HepG2 (cell line): Measurements from ENCODE around the gene CFAP46. TPM values are rescaled to one million over a fixed set of nuclear protein-coding genes. Genes with fewer than 3 reads are reported as not detected.

ENCODE experiments used
- ATAC-seq: fragments of 200-7000 bp; cut with Tn5 transposase; 3 replicates; pipeline ENCODE4 v1.9.1; 2020; ENCODE audit warnings: mild to moderate bottlenecking, moderate library complexity
- BruUV-seq: library from RNA; stranded (reverse); fragments of 400-500 nt; replicated peaks from 2 replicates; lab custom pipeline; 2021; lab: Mats Ljungman, UMichigan
- CTCF ChIA-PET: fragments of 300-600 bp; formaldehyde crosslinking; extraction: SDS; loops from one replicate; lab custom pipeline; 2021; ENCODE audit warnings: low total read pairs, inconsistent platforms, low intra/inter-chr PET ratio; lab: Yijun Ruan, JAX
- POLR2A ChIA-PET: fragments of 350-600 bp; sonication (Branson Sonifier 250); formaldehyde crosslinking; loops from one replicate; lab custom pipeline; 2020; ENCODE audit warnings: antibody characterized with exemption, inconsistent platforms; lab: Yijun Ruan, JAX
- DNase-seq: peaks from one replicate; pipeline ENCODE4 v3.0.0-alpha.2; 2015; ENCODE audit warnings: low spot score
- FAIRE-seq: peaks from 3 replicates; lab custom pipeline; 2011; peaks lifted over from hg19 to GRCh38; lab: Jason Lieb, UNC
- H2AFZ ChIP-seq: one replicate; pipeline ENCODE4 v1.6.1; 2011; ENCODE audit warnings: low read length, inconsistent platforms
- H3K27ac ChIP-seq: fragments of 300-600 bp; 3 replicates; pipeline ENCODE4 v1.8.0; 2011; ENCODE audit warnings: mixed run types, mild to moderate bottlenecking, mixed read lengths, low read length, inconsistent platforms; ENCODE audit not compliant: insufficient read depth; ENCODE audit errors: extremely low read length
- H3K27me3 ChIP-seq, 2 experiments: fragments of 200-600 bp in 1 of 2; 2 replicates in 1 of 2; 3 replicates in 1 of 2; pipeline versions ENCODE4 v1.6.0 to v1.8.0; 2011; ENCODE audit warnings: low read length in 2 of 2, mild to moderate bottlenecking in 2 of 2, moderate library complexity in 2 of 2, inconsistent platforms in 1 of 2; ENCODE audit not compliant: insufficient read depth in 2 of 2, control insufficient read depth in 1 of 2
- H3K36me3 ChIP-seq, 2 experiments: fragments of 200-600 bp in 1 of 2; replicated peaks in 1 of 2; 2 replicates in 1 of 2; 3 replicates in 1 of 2; pipeline versions ENCODE4 v1.5.1 to v1.8.0; 2011; ENCODE audit warnings: low read length in 2 of 2, inconsistent platforms in 1 of 2; ENCODE audit not compliant: insufficient read depth in 2 of 2, control insufficient read depth in 1 of 2
- H3K4me1 ChIP-seq: 2 replicates; pipeline ENCODE4 v1.5.1; 2012; ENCODE audit warnings: low read length, inconsistent platforms; ENCODE audit not compliant: insufficient read depth
- H3K4me2 ChIP-seq: 2 replicates; pipeline ENCODE4 v1.6.0; 2011; ENCODE audit warnings: low read depth, low read length, inconsistent platforms
- H3K4me3 ChIP-seq, 3 experiments: fragments of 200-600 bp in 1 of 3; sonication (generic), shearing (Covaris generic) in 1 of 3; replicated peaks in 1 of 3; 2 replicates each; pipeline ENCODE4 v1.5.1; 2011 to 2016; ENCODE audit warnings: low read length in 3 of 3, inconsistent platforms in 2 of 3, low read depth in 2 of 3, mild to moderate bottlenecking in 2 of 3, control low read depth in 1 of 3, mixed read lengths in 1 of 3; ENCODE audit not compliant: insufficient read depth in 1 of 3
- H3K79me2 ChIP-seq: one replicate; pipeline ENCODE4 v1.6.1; 2011; ENCODE audit warnings: low read length, inconsistent platforms; ENCODE audit not compliant: insufficient read depth
- H3K9ac ChIP-seq: 2 replicates; pipeline ENCODE4 v1.6.0; 2011; ENCODE audit warnings: mild to moderate bottlenecking, low read depth, low read length, inconsistent platforms; ENCODE audit not compliant: insufficient read depth
- H3K9me3 ChIP-seq: 2 replicates; pipeline ENCODE4 v1.5.1; 2012; ENCODE audit warnings: mild to moderate bottlenecking, low read length
- H4K20me1 ChIP-seq: 2 replicates; pipeline ENCODE4 v1.6.0; 2011; ENCODE audit warnings: inconsistent platforms, mild to moderate bottlenecking, low read length, moderate library complexity; ENCODE audit not compliant: insufficient read depth
- MXD1 ChIP-seq: sonication (generic); formaldehyde crosslinking; IDR thresholded peaks from 2 replicates; pipeline ENCODE4 v1.4.0; 2020; ENCODE audit warnings: mild to moderate bottlenecking, missing genetic modification reagents
- ZMYM3 ChIP-seq: sonication (generic); formaldehyde crosslinking; IDR thresholded peaks from 2 replicates; pipeline ENCODE4 v1.5.1; 2020; ENCODE audit warnings: mild to moderate bottlenecking, missing genetic modification reagents
- WGBS: methylation state at CpG from one replicate; pipeline ENCODE4 v1.1.6; 2017; ENCODE audit warnings: low lambda C conversion rate; 5-methylcytosine and 5-hydroxymethylcytosine counted together
- in situ Hi-C: cut with HindIII; loops from 2 replicates; pipeline ENCODE4 v1.10.0; 2017; ENCODE audit warnings: low pct_unique_long_range_greater_than_20kb; ENCODE audit not compliant: extremely low pct_ligation_motif_present
- intact Hi-C: fragments of 100-400 bp; cut with micrococcal nuclease; formaldehyde crosslinking; loops from one replicate; pipeline ENCODE4 v1.10.0; 2022; ENCODE audit not compliant: unreplicated experiment
- polyA plus RNA-seq, 8 experiments: library from polyadenylated mRNA; depleted of rRNA in 3 of 8; stranded (reverse) in 7 of 8; unstranded in 1 of 8; fragments of >200 nt; fragmentation: Illumina TruSeq in 4 of 8; extraction: Trizol in 4 of 8; gene quantifications; 2 replicates each; pipeline versions ENCODE4 v1.2.1 to v1.2.3, GENCODE V29; 2011 to 2016; ENCODE audit warnings: low read depth in 4 of 8, missing spikeins in 1 of 8, mixed read lengths in 1 of 8; ENCODE audit not compliant: insufficient read depth in 1 of 8
- total RNA-seq, 5 experiments: library from RNA; depleted of rRNA; stranded (reverse); fragments of >200 nt; fragmentation: Illumina TruSeq; extraction: Trizol; gene quantifications; 2 replicates each; pipeline ENCODE4 v1.2.3, GENCODE V29; 2016; ENCODE audit warnings: low read depth in 1 of 5
- TF ChIP-seq, protein P1 (sequence below): sonication (generic); formaldehyde crosslinking; IDR thresholded peaks from 2 replicates; pipeline ENCODE4 v1.4.0; 2020; ENCODE audit warnings: missing genetic modification reagents, borderline replicate concordance

The CFAP46 gene
- total and polyA plus RNA-seq, 2 of the 13 experiments (the other 11 are each of a cell fraction or from before 2014, with no cell fraction given) = 0.24 to 0.84 TPM

DNA sequence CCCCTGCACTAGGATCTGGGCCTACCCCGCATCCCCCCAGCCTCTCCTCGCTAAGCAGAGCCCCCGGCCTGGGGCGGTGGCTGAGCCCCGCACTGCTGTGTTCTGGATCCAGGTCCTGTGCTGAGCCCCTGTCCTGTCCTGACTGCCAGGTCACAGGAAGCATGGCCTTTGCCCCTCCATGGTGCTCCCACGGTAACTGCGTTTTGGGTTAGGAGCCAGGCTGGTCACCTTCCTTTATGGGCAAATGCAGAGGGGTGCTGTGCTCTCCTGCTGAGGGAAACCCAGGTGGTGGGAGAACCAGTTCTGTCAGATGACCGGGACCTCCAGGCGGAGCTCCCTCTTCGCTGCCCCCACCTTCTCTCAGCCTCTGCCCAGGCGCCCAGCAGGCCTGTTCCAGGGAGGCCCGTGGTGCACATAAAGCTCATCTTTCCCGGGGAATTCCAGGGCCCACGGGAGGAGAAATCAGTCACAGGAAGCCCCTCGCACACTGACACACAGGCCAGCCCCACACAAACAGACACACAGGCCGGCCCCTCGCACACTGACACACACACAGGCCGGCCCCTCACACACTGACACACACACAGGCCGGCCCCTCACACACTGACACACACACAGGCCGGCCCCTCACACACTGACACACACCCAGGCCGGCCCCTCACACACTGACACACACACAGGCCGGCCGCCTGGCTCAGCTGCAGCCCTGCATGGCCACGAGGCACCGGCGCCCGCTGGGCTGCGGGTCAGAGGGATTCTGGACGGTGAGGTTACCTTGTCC, 75.6 kb downstream of the CFAP46 start:
- Histone ChIP-seq H2AFZ (no peak overlapping the region), H3K4me1 (peaks cover 12% of the 10 kb centered on the region), H3K9me3 (no peaks in the 10 kb centered on the region), H3K9ac (no peak overlapping the region), H4K20me1 (no peaks in the 10 kb centered on the region), H3K27me3 (peaks cover 5 to 19% of the 10 kb centered on the region in 2 experiments; a peak in 3 of 5 replicates), H3K36me3 (no peaks in the 10 kb centered on the region), H3K79me2 (no peaks in the 10 kb centered on the region), H3K4me2 (no peak overlapping the region), H3K27ac (no peak overlapping the region), H3K4me3 (no peak overlapping the region)
- FAIRE-seq = no peak
- ATAC-seq = no peak
- CTCF ChIA-PET = no interaction called here
- TF ChIP-seq, protein P1, sequence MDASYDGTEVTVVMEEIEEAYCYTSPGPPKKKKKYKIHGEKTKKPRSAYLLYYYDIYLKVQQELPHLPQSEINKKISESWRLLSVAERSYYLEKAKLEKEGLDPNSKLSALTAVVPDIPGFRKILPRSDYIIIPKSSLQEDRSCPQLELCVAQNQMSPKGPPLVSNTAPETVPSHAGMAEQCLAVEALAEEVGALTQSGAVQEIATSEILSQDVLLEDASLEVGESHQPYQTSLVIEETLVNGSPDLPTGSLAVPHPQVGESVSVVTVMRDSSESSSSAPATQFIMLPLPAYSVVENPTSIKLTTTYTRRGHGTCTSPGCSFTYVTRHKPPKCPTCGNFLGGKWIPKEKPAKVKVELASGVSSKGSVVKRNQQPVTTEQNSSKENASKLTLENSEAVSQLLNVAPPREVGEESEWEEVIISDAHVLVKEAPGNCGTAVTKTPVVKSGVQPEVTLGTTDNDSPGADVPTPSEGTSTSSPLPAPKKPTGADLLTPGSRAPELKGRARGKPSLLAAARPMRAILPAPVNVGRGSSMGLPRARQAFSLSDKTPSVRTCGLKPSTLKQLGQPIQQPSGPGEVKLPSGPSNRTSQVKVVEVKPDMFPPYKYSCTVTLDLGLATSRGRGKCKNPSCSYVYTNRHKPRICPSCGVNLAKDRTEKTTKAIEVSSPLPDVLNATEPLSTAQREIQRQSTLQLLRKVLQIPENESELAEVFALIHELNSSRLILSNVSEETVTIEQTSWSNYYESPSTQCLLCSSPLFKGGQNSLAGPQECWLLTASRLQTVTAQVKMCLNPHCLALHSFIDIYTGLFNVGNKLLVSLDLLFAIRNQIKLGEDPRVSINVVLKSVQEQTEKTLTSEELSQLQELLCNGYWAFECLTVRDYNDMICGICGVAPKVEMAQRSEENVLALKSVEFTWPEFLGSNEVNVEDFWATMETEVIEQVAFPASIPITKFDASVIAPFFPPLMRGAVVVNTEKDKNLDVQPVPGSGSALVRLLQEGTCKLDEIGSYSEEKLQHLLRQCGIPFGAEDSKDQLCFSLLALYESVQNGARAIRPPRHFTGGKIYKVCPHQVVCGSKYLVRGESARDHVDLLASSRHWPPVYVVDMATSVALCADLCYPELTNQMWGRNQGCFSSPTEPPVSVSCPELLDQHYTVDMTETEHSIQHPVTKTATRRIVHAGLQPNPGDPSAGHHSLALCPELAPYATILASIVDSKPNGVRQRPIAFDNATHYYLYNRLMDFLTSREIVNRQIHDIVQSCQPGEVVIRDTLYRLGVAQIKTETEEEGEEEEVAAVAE = no peak
- TF ChIP-seq MXD1 (CRISPR knock-in tag) (no peak), ZMYM3 (CRISPR knock-in tag) (no peak)
- BruUV-seq = no TSS peak
- in situ Hi-C loops (no loop called here), intact Hi-C loops (no loop called here)
- no peak for DNase-seq
- 61% methylated on average over 13 of the region's 29 CpGs for WGBS
- POLR2A ChIA-PET = no interaction called here
